Caco-2 (cell line): ENCODE results near the gene ARHGEF2. TPM values are rescaled to one million over a fixed set of nuclear protein-coding genes. Genes with fewer than 3 reads are reported as not detected.

ENCODE experiments used
- BruUV-seq: library from RNA; stranded (reverse); fragments of 400-500 nt; replicated peaks from 2 replicates; lab custom pipeline; 2021; lab: Mats Ljungman, UMichigan
- CTCF ChIA-PET: fragments of 300-600 bp; sonication (Branson Sonifier 250); formaldehyde crosslinking; loops from one replicate; lab custom pipeline; 2022; ENCODE audit warnings: antibody characterized with exemption; lab: Charles Lee
- POLR2A ChIA-PET: fragments of 300-600 bp; sonication (Branson Sonifier 250); formaldehyde crosslinking; loops from one replicate; lab custom pipeline; 2022; ENCODE audit warnings: antibody characterized with exemption; lab: Charles Lee
- DNase-seq, 2 experiments: peaks; one replicate each; pipeline versions ENCODE4 v3.0.0 to v3.0.0-alpha.2; 2020 to 2022
- H3K27me3 ChIP-seq: replicated peaks from 2 replicates; pipeline ENCODE4 v1.6.0; 2011; ENCODE audit warnings: low read length; ENCODE audit not compliant: control insufficient read depth, insufficient read depth
- H3K36me3 ChIP-seq: 2 replicates; pipeline ENCODE4 v1.5.1; 2011; ENCODE audit warnings: low read length; ENCODE audit not compliant: control insufficient read depth, insufficient read depth
- H3K4me1 ChIP-seq: fragments of 250-450 bp; sonication (Bioruptor Pico); 2 replicates; pipeline ENCODE4 v1.5.1; 2020; ENCODE audit warnings: mild to moderate bottlenecking
- H3K4me3 ChIP-seq: 2 replicates; pipeline ENCODE4 v1.5.1; 2011; ENCODE audit warnings: low read depth, mild to moderate bottlenecking, control low read depth, low read length
- H3K9me3 ChIP-seq: fragments of 250-450 bp; sonication (Bioruptor Pico); 2 replicates; pipeline ENCODE4 v1.5.1; 2020; ENCODE audit warnings: mild to moderate bottlenecking, moderate library complexity
- H3K27ac Mint-ChIP-seq: one replicate; pipeline ENCODE4 v1.8.0; 2022; ENCODE audit warnings: mixed read lengths; ENCODE audit not compliant: unreplicated experiment
- H3K27me3 Mint-ChIP-seq: one replicate; pipeline ENCODE4 v1.8.0; 2022; ENCODE audit warnings: mixed read lengths; ENCODE audit not compliant: insufficient read depth, unreplicated experiment
- H3K36me3 Mint-ChIP-seq: one replicate; pipeline ENCODE4 v1.8.0; 2022; ENCODE audit warnings: mild to moderate bottlenecking, mixed read lengths; ENCODE audit not compliant: insufficient read depth, unreplicated experiment
- H3K4me1 Mint-ChIP-seq: one replicate; pipeline ENCODE4 v1.8.0; 2022; ENCODE audit warnings: low read depth, mixed read lengths; ENCODE audit not compliant: unreplicated experiment
- H3K4me3 Mint-ChIP-seq: one replicate; pipeline ENCODE4 v1.8.0; 2022; ENCODE audit warnings: mild to moderate bottlenecking, moderate library complexity, mixed read lengths; ENCODE audit not compliant: unreplicated experiment
- H3K9me3 Mint-ChIP-seq: one replicate; pipeline ENCODE4 v1.8.0; 2022; ENCODE audit warnings: mixed read lengths; ENCODE audit not compliant: unreplicated experiment
- intact Hi-C: fragments of 100-400 bp; cut with micrococcal nuclease; formaldehyde crosslinking; loops from one replicate; pipeline ENCODE4 v1.10.0; 2022; ENCODE audit not compliant: unreplicated experiment
- total RNA-seq: library from RNA; stranded (reverse); gene quantifications from 2 replicates; pipeline ENCODE4 v1.2.3, GENCODE V29; 2022
- TF ChIP-seq, protein P1 (sequence below), 2 experiments: fragments of 200-600 bp in 1 of 2; IDR thresholded peaks; 1 replicate in 1 of 2; 2 replicates in 1 of 2; pipeline versions ENCODE4 v1.5.1 to v1.8.0; 2011 to 2022; ENCODE audit warnings: antibody characterized with exemption in 1 of 2, control low read depth in 1 of 2, inconsistent platforms in 1 of 2, low read depth in 1 of 2, low read length in 1 of 2, mild to moderate bottlenecking in 1 of 2, moderate library complexity in 1 of 2; ENCODE audit not compliant: insufficient read depth in 1 of 2, severe bottlenecking in 1 of 2, unreplicated experiment in 1 of 2

Gene ARHGEF2
- total RNA-seq, 1 experiment from 2014 or later, result 60.3 TPM

DNA sequence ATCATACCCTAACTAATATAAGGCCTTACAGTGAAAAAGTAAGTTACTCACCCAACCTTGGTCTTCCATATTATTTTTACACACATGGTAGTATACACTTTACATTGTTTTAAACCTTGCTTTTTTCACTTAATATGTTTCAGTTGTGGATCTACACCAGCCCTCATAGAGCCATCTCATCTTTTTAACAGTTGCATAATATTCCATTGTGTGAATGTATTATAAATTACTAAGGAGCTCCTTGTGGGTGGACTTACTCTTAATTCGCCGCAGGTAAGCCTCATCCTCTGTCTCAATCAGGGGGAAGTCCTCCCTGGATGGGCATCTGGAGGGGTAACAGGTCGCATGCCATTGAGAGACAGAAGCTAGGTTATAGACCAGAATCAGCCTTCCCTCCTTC is 23.7 kb downstream of the ARHGEF2 start:
- peaks cover 4% of the 10 kb centered on the region for H3K36me3 ChIP-seq
- H3K4me1 Mint-ChIP-seq, result no peaks in the 10 kb centered on the region
- H3K4me3 ChIP-seq, result no peak overlapping the region
- no peaks in the 10 kb centered on the region for H3K9me3 Mint-ChIP-seq
- intact Hi-C loops, result no loop called here
- ChIA-PET POLR2A (interaction anchor here (0.6 kb wide), 1 partner anchor 95 kb away, joined by 8 read pairs; no protein-coding TSS in a partner anchor), CTCF (no interaction called here)
- H3K27me3 Mint-ChIP-seq, result no peaks in the 10 kb centered on the region
- DNase-seq, result no peak
- no TSS peak for BruUV-seq
- no peaks in the 10 kb centered on the region for H3K4me1 ChIP-seq
- H3K36me3 Mint-ChIP-seq, result peaks cover 85% of the 10 kb centered on the region
- no peak overlapping the region for H3K4me3 Mint-ChIP-seq
- H3K27ac Mint-ChIP-seq, result no peak overlapping the region
- H3K9me3 ChIP-seq, result no peaks in the 10 kb centered on the region
- no peaks in the 10 kb centered on the region for H3K27me3 ChIP-seq
- TF ChIP-seq, protein P1, sequence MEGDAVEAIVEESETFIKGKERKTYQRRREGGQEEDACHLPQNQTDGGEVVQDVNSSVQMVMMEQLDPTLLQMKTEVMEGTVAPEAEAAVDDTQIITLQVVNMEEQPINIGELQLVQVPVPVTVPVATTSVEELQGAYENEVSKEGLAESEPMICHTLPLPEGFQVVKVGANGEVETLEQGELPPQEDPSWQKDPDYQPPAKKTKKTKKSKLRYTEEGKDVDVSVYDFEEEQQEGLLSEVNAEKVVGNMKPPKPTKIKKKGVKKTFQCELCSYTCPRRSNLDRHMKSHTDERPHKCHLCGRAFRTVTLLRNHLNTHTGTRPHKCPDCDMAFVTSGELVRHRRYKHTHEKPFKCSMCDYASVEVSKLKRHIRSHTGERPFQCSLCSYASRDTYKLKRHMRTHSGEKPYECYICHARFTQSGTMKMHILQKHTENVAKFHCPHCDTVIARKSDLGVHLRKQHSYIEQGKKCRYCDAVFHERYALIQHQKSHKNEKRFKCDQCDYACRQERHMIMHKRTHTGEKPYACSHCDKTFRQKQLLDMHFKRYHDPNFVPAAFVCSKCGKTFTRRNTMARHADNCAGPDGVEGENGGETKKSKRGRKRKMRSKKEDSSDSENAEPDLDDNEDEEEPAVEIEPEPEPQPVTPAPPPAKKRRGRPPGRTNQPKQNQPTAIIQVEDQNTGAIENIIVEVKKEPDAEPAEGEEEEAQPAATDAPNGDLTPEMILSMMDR (IDR thresholded peaks at IDR 0.05; ENCODE audit: insufficient read depth in 1 of 2, low read depth in 1 of 2, low read length in 1 of 2, severe bottlenecking in 1 of 2, unreplicated experiment in 1 of 2), result no peak

DNA sequence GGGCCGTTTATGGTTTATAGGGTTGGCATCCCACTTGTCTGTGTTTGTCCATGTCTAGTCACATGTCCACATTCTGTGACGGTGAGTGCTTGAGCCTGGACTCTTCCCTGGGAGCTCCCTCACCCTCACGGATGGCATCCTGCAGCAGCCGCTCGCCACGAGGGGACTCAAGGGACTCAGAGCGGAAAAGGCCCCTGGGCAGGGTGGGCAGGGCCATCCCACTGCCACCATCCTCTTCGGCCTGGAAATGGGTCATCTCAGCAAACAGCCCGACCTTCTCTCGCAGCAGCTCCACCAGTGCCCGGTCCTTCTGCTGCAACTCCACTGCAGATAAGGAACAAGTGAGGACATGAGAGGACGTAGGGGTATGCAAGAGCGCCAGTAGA is 25.8 kb downstream of the ARHGEF2 start:
- Mint-ChIP-seq H3K27ac (no peak overlapping the region), H3K36me3 (peaks cover 86% of the 10 kb centered on the region), H3K9me3 (no peaks in the 10 kb centered on the region), H3K27me3 (no peaks in the 10 kb centered on the region), H3K4me3 (no peak overlapping the region), H3K4me1 (no peaks in the 10 kb centered on the region)
- BruUV-seq, result no TSS peak
- Histone ChIP-seq H3K27me3 (no peaks in the 10 kb centered on the region), H3K4me3 (no peak overlapping the region), H3K36me3 (peaks cover 4% of the 10 kb centered on the region), H3K9me3 (no peaks in the 10 kb centered on the region), H3K4me1 (no peaks in the 10 kb centered on the region)
- TF ChIP-seq, protein P1 (IDR thresholded peaks at IDR 0.05; ENCODE audit: insufficient read depth in 1 of 2, low read depth in 1 of 2, low read length in 1 of 2, severe bottlenecking in 1 of 2, unreplicated experiment in 1 of 2), result no peak
- intact Hi-C loops, result no loop called here
- ChIA-PET POLR2A (no interaction called here), CTCF (no interaction called here)
- DNase-seq, result no peak

DNA sequence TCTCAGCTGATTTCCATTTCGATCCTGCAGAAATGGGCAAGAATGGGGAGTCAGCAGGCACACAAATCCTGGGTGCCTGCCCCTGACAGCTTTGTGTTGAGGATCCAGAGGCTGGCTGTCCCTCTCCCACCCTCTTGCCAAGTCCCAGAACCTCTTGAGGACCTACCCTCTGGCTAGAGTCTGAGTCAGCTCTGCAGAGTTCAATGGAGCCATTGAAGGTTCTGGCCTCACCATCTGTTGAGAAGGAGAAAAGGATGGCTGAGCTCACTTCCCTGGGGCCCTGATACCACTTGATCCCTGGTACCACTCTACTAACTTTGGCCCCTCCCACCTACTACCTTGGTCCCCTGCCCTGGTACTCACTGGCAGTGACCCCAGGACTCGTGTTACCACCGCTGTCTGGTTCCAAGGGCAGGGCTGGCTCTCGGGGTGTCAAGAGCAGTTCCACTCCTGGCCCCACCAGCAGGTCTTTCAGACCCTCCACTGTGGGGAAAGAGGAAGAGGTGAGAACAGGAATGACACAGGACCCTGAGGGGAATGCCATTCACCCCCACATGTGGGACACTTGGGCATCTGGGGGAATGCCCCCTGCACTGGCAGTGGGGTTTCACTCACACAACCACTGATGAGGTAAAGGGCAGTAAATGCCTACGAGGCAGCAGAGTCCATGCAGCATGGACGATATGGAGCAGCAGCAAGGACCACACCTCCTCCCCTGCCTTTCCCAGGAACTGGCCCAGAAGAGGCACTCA is 26.4 kb downstream of the ARHGEF2 start:
- ChIA-PET POLR2A (no interaction called here), CTCF (interaction anchor here (0.9 kb wide), 1 partner anchor 14 kb away, joined by 3 read pairs; no protein-coding TSS in a partner anchor)
- no peak for DNase-seq
- Mint-ChIP-seq H3K27ac (no peak overlapping the region), H3K36me3 (peaks cover 85% of the 10 kb centered on the region), H3K4me3 (no peak overlapping the region), H3K4me1 (no peaks in the 10 kb centered on the region), H3K27me3 (no peaks in the 10 kb centered on the region), H3K9me3 (no peaks in the 10 kb centered on the region)
- H3K4me1 ChIP-seq, result no peaks in the 10 kb centered on the region
- no TSS peak for BruUV-seq
- H3K27me3 ChIP-seq, result no peaks in the 10 kb centered on the region
- no peaks in the 10 kb centered on the region for H3K9me3 ChIP-seq
- TF ChIP-seq, protein P1 (IDR thresholded peaks at IDR 0.05; ENCODE audit: insufficient read depth in 1 of 2, low read depth in 1 of 2, low read length in 1 of 2, severe bottlenecking in 1 of 2, unreplicated experiment in 1 of 2), result no peak
- H3K4me3 ChIP-seq, result no peak overlapping the region
- peaks cover 4% of the 10 kb centered on the region for H3K36me3 ChIP-seq
- intact Hi-C loops, result no loop called here
